NCI-H1092 treated with DMSO at 0.1 percent for 48 hours (cell line): ENCODE measurements around the gene LIMS1.

Source experiments
- DNase-seq: peaks from one replicate; lab custom pipeline; 2025; lab: John Stamatoyannopoulos, UW

The LIMS1 gene

GRCh38 chr2:108615480-108616090 lies 81.3 kb downstream of the LIMS1 start:
- DNase-seq: peak; percentile 24

GRCh38 chr2:108616318-108616717 lies 82.0 kb downstream of the LIMS1 start:
- DNase-seq: no peak

GRCh38 chr2:108616751-108617161 lies 82.5 kb downstream of the LIMS1 start:
- DNase-seq: peak; percentile 91

- DNase-seq: peak; percentile 23
These were observed 83.3 kb downstream of the LIMS1 start for GRCh38 chr2:108617617-108618016.

GRCh38 chr2:108619925-108620620 lies 85.8 kb downstream of the LIMS1 start:
- DNase-seq: peak; percentile 51

GRCh38 chr2:108620656-108621055 lies 86.4 kb downstream of the LIMS1 start:
- peak; percentile 51 for DNase-seq

GRCh38 chr2:108621087-108621559 lies 86.9 kb downstream of the LIMS1 start:
- DNase-seq: peak; percentile 81

- DNase-seq: peak; percentile 44
These were observed 87.7 kb downstream of the LIMS1 start for GRCh38 chr2:108621687-108622681.

GRCh38 chr2:108623616-108624015 lies 89.3 kb downstream of the LIMS1 start:
- DNase-seq: no peak

GRCh38 chr2:108625186-108625827 lies 91.0 kb downstream of the LIMS1 start:
- DNase-seq: no peak

GRCh38 chr2:108625828-108626195 lies 91.5 kb downstream of the LIMS1 start:
- DNase-seq: no peak

GRCh38 chr2:108626995-108627394 lies 92.7 kb downstream of the LIMS1 start:
- no peak for DNase-seq

- no peak for DNase-seq
These were observed 93.8 kb downstream of the LIMS1 start for GRCh38 chr2:108627911-108628567.

GRCh38 chr2:108628936-108629335 lies 94.7 kb downstream of the LIMS1 start:
- no peak for DNase-seq

GRCh38 chr2:108629417-108629816 lies 95.1 kb downstream of the LIMS1 start:
- DNase-seq: no peak

GRCh38 chr2:108630567-108631405 lies 96.5 kb downstream of the LIMS1 start:
- no peak for DNase-seq

- DNase-seq: peak; percentile 93
These were observed 98.3 kb downstream of the LIMS1 start for GRCh38 chr2:108632332-108633160.

- peak; percentile 79 for DNase-seq
These were observed 99.1 kb downstream of the LIMS1 start for GRCh38 chr2:108633409-108633808.

GRCh38 chr2:108634011-108634410 lies 99.7 kb downstream of the LIMS1 start:
- DNase-seq: peak; percentile 90
